GM18498 (cell line): ENCODE results near the gene CECR2.
"Not testable (repeated sequence)": the region's sequence is repeated elsewhere in the genome, so short reads cannot be mapped to it uniquely, and the experiment has no call there.

Source experiments
- ATAC-seq: cut with Tn5 transposase; IDR thresholded peaks from one replicate; pipeline ENCODE4 v1.9.1; 2021; ENCODE audit warnings: mild to moderate bottlenecking, moderate library complexity; ENCODE audit not compliant: unreplicated experiment

Gene CECR2

DNA sequence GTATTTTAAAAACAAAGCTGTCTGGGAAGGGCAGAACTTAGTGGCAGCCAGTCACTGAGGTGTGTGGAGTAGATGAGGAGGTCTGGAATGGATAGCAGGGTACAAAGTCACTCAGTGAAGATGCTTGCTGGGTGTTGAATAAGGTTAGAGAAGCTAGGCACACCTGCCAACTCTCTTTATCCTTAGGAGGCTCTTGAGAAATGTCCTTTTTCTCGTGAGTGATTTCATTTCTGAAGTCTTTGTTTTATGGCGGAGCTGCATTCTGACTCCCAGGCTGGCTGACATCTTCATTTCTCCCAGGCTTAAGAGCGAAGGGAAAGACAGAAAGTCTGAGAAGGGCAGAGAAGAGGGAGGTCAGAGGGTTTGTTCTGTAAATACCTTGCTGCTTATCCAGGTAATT lies 31.0 kb downstream of the CECR2 start:
- no peak for ATAC-seq

DNA sequence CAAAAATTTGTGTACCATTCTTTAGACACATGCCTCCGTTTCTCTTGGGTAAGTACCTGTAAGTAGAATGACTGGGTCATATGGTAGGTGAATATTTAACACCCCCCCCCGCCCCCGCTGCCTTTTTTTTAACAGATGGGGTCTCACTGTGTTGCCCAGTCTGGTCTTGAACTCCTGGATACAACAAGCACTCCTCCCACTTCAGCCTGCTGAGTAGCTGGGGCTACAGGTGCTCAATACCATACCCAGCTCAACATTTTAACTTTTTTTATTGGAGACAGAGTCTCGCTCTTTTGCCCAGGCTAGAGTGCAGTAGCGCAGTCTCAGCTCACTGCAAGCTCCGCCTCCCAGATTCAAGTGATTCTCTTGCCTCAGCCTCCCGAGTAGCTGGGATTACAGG lies 32.5 kb downstream of the CECR2 start:
- ATAC-seq = no peak

DNA sequence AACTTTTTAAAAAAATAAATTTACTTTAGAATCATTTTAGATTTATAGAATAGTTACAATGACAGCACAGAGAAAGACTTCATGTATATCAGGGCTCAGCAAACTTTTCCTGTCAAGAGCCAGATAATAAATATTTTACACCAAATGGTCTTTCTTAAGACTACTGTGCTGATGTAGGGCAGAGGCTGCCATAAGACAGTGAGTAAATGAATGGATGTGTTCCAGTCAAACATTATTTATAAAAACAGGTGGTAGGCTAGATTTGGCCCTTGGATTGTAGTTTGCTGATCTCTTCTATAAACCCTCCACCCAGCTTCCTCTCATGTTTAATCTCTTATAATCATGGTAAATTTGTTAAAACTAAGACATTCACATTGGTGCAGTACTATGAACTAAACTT lies 33.0 kb downstream of the CECR2 start:
- no peak for ATAC-seq

DNA sequence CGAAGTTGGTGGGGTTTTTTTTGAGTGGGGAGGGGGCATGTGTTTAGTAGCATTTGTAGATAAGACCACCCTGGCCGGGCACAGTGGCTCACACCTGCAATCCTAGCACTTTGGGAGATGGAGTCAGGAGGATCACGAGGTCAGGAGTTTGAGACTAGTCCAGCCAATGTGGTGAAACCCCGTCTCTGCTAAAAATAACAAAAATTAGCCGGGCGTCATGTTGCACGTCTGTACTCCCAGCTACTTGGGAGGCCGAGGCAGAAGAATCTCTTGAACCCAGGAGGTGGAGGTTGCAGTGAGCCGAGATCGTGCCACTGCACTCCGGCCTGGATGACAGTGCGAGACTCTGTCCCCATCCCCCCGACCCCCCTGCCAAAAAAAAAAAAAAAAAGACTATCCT lies 34.6 kb downstream of the CECR2 start:
- ATAC-seq = no peak

DNA sequence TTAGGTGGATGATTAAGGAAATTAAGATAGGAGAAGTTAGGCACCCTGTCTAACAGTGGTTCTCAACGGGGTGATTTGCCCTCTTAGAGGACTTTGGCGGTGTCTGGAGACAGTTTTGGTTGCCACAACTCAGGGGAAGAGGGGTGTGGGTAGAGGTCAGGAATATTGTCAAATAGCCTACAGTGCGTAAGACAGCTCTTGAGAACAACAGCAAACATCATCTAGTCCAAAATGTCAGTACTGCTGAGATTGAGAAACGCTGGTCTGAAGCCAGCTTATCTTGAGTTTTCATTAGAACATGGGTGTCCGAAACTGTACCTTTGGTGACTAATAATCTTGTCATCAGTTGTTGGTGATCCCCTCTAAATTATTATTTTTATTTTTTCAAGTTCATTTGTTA lies 38.4 kb downstream of the CECR2 start:
- ATAC-seq = no peak

DNA sequence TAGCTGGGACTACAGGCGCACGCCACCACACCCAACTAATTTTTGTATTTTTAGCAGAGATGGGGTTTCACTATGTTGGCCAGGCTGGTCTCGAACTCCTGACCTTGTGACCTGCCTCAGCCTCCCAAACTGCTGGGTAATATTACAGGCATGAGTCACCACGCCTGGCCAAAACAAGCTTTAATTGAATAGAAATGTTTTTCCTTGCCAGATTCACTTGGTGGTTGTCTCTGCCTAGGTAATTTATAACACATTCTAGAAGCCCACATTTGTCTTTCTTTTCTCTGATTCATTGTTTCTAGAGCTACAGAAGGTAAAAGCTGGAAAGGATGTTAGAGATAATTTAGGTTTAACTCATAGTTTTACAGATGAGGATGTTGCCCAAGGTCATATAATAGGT lies 41.3 kb downstream of the CECR2 start:
- no peak for ATAC-seq

DNA sequence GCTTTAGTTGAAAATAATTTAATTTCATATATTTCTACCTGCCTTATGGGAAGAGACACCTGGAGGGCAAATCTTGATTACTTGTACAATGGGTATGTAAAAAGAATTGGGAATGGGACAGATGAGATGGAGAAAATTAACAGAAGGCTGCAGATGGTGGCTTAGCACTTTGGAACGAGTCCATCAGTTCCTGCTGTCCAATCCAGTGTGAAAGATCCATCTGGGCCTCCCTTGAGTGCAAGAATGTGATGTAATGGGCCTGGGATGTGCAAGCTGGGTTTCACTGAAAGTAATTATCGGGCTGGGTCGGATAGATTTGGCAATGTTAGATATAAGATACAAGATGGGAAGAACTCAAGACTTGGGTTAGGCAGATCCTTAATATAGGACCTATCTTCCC lies 42.0 kb downstream of the CECR2 start:
- ATAC-seq = no peak

DNA sequence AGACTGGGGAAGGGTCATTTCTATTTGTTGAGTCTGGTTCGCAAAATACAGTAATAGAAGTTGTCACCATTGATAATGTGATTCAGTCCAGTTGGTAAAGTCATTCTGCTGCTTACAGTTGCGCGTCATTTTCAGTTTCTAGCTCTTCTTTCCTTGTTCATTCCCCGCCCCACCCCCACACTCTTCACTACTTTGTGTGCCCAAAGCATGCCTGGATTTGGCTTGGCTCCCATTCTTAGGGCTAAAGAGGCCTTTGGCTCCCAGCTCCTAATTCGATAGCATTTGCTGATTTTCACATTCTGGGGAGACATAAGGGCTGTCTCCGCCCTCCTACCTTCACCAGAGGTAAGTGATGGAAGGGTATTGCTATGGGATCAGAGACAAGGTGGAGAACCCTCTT lies 43.0 kb downstream of the CECR2 start:
- ATAC-seq = no peak

DNA sequence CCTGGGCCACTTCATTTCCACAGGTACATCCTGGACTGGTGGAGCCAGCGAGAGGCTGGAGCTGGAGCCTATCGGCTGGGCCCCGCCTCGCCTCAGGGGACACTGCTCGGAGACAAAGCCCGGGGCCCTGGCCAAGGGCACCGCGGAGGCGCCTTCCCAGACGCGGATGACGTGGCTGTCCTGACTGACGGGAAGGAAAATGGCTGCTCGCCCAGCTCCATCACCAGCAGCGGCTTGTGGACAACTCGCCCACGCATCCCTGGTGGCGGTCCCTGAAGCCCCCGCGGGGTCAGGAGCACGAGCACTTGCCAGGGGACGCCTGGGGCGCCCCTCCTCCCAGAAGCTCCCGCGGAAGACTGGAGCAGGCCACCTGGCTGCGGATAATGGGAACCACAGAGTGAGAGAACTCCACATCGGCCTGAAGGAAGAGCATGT lies 49.6 kb downstream of the CECR2 start:
- no peak for ATAC-seq

DNA sequence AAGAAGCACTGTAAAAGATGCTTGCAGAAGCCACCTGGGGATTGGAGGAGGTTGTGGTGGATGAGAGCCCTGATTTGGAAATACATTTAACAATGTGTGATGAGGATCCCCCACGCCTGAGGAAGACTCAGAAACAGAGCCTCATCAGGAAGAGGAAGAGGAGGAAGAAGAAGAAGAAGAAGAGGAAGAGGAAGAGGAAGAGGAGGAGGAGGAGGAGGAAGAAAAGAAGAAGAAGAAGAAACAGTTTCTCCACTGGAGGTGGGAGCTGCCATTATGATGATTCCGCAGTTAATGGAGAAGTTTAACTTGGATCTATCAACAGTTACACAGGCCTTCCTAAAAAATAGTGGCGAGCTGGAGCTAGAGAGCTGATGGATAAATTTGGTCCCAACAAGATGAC lies 50.1 kb downstream of the CECR2 start:
- ATAC-seq = no peak

DNA sequence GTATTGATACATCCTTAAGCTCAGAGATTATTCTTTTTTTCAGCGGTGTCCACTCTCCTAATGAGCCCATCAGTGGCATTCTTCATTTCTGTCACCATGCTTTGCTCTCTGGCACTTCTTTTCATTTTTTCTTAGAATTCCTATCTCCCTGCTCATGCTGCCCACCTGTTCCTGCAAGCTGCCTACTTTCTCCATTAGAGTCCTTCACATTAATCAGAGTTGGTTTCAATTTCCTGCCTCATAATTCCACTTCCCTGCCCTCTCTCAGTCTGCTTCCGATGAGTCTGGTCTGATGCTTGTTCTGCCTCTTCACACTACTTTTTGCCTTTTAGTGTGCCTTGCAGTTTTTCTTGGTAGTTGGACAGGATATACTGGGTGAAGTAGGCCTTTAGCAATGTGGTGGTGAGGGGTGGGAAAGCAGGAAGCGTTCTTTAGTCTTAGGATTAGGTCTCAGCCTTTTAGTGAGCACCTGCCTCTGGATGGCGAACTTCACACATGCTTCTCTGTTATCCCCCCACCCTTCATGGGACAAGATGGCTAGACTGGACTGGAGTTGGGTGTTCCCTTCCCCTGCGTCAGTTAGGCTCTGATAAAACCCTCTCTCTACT lies 53.6 kb downstream of the CECR2 start:
- no peak for ATAC-seq

DNA sequence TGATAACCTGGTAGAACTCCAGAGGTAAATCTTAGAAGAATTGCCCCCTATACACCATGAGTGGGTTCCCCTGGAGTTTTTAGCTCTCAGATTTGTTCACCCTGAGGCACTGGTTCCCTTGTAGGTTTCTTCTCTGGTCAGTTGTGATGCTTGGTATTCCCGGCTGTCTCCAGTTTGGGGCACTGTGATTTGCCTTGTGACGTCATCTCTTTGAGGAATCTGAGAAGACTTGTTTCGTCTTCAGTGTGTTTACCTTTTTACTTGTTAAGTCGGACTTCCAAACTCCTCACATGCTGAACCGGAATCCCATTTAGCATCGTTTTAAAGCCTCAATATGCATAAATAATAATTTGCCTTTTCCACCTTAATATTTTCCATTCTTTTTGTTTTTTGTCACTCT lies 54.4 kb downstream of the CECR2 start:
- no peak for ATAC-seq

DNA sequence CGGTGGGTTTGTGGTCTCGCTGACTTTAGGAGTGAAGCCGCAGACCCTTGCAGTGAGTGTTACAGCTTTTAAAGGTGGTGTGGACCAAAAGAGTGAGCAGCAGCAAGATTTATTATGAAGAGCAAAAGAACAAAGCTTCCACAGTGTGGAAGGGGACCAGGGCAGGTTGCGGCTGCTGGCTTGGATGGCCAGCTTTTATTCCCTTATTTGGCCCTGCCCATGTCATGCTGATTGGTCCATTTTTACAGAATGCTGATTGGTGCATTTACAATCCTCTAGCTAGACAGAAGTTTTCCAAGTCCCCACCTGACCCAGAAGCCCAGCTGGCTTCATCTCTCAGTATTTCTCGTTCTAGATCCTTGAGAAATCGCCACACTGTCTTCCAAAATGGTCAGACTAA lies 58.3 kb downstream of the CECR2 start:
- not testable (repeated sequence) for ATAC-seq

DNA sequence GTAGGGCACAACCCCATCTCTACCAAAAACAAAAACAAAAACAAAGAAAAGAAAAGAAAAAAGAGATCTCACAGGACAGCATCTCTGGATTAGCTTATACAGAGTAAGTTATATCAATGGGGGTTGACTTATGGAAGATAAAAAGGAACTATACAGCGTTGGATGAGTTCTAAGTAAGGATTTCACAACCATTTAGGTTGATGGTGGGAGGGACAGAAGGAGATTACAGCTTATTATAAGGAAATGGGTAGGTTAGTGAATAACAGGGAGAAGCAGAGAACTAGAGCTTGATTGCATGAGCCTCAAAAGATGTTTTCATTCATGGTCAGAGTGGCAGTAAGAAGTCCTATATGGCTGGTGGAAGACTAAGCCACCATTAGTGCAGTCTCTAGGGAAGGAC lies 60.3 kb downstream of the CECR2 start:
- no peak for ATAC-seq

DNA sequence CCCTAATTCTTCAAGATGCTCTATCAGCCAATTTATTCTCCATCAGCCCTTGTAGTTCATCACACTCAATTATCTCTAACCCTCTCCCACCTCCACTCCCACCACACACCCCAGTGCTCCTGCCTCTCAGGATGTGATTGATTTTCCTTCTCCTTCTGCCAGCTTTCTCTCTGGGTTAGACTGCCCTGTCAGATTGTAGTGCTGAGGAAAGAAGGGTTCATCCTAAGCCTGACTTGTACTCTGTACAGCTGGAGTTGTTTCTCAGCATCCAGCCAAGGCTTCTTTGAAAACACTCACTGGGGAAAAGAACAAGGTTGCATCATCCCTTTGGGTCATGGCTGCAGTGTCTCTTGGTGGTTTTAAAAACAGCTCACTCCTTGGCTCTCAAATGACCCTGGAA lies 61.2 kb downstream of the CECR2 start:
- ATAC-seq = no peak

DNA sequence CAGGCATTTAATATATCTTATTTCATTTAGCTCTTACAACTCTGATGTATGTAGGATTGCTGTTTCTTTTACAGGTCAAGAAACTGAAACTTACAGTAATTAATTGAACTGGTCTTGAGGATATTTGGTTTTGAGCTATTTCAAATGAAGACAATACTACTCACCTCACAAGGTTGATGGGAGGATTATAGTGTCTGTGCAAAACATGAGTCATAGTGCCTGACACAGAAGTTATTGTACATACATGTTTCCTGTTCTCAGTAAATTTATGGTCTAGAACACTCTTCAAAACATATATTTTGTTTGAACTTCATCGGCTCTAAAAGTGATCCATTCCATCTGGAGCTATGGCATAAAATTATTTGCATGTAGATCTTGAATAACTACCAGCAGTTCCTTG lies 61.9 kb downstream of the CECR2 start:
- ATAC-seq = no peak

DNA sequence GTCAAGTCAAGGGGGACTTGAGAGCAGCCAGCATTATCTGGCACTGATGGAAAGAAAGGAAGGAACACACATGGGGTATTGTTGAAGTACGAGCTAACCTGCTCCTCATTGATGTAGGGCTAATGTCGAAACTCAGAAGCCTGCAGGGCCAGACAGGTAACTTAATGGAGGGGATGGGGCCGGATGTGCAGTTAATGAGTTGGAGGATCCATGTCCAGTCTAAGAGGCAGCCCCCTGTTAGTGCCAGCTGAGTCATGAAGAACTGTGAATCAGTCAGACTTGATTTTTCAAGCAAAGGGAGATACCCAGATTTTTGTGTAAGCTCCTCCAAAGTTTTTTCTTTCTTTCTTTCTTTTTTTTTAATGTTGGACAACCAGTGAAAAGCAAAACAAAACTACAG lies 65.6 kb downstream of the CECR2 start:
- no peak for ATAC-seq

DNA sequence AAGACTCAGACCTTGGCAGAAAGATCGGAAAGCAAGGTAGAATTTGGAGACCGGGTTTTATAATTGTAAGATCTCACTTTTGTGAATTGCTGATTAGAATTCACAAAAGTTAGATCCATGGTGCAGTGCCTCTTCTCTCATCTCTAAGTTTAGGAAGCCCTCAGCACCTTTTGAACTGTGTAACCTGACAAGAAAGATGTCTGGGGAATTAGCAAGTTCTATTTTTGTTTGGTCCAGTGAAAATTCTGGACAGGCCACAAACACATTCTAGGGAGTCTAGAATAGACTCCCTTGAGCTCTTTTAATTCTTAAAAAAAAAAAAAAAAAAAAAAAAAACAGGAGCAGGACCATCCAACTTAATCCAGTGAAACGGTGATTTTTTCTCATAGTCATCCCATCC lies 66.1 kb downstream of the CECR2 start:
- no peak for ATAC-seq

DNA sequence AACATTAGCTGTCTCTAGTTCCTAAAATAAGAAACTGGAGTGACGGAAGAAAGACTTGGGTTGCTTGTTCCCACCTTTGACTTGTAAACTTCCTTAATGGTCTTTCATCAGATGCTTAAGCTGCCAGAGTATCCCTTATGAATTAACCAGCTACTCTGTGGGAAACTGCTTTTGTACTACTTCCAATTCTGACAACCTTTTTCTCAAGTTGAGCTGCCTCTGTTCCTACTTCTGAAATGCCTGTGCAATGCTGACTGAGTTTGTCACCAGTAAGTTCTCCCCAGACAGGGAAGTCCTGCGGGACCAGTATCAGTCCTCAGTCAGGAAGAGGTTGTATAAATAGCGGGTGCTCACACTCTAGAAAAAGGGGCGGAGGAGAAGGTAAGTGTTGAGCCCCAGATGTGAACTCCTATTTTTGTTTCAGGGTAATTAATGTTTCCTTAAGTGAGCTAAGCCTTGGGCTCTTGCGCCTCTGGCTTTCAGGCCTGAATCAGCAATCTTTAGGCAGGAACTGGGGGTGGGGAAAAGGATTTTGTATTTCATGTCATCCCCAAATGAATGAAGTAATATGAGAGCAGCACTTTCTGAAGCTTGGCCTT lies 67.2 kb downstream of the CECR2 start:
- no peak for ATAC-seq

DNA sequence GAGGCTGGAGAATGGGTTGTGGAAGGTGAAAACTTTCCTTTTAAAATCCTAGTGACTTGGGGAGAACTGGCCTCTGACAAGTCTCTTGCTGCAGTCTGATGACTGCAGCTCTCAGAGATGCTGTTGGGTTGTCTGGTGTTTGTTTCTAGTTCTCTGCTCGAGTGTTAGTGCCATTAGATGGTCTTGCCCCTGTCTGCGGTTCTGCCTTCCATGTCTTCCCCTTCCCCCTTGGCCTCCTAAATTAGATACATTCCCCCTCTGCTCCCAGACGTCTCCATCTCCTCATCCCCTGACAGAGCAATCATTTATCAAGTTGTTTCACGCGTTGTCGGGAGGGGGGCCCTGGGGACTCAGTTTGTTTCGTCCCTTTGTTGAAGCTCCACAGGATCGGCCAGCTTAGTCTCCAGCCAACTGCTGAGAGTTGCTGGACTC lies 67.7 kb downstream of the CECR2 start:
- no peak for ATAC-seq

DNA sequence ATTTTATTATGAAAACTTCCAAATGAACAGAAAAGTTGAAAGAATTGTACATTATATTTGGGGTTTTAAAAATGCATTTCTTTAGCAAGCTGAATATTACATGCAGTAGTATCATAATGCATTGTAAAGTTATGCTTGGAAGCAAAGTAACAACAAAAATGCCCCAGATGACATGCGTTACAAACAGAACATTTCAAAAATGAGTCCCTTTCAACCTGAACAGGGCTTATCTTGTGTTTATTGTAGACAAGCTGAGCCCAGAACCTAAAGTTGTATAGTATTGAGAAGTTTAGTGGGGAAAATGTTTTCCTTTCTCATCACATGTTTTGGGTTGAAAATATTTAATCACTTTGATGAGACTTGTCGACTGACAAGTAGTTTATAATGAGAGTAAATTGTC lies 68.8 kb downstream of the CECR2 start:
- no peak for ATAC-seq

DNA sequence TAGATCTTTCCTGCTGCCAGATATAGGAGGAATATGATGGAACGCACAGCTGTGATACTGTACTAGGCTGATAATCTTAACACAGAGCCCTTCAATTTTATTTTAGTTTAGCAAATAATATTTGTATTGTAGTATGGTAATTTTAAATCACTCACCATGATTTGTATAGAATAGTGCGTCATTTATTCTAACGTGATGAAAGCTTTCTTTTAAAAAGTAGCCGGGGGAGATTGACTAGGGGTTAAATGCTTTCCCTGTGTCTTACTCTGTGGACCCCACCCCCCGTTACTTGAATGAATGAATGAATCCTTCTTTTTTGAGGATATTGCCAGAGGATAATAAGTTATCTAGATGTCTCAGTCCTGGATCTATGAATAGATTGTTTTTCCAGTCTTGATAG lies 72.1 kb downstream of the CECR2 start:
- no peak for ATAC-seq
